H1 (cell line): ENCODE measurements around the gene CDK13. TPM values are rescaled to one million over a fixed set of nuclear protein-coding genes. Genes with fewer than 3 reads are reported as not detected.

Experiments
- BACH1 ChIP-seq: IDR thresholded peaks from 2 replicates; pipeline ENCODE4 v1.6.1; 2012; ENCODE audit warnings: low read length, improper control_type of control experiment
- CHD2 ChIP-seq: IDR thresholded peaks from 2 replicates; pipeline ENCODE4 v1.6.1; 2012; ENCODE audit warnings: low read length, improper control_type of control experiment
- GABPA ChIP-seq: IDR thresholded peaks from 2 replicates; pipeline ENCODE4 v1.6.1; 2011; ENCODE audit warnings: mild to moderate bottlenecking, low read length, moderate library complexity, borderline replicate concordance; ENCODE audit not compliant: insufficient read depth
- RNF2 ChIP-seq: fragments of 200-900, 300-1000 bp; sonication (generic); IDR thresholded peaks from 2 replicates; pipeline ENCODE4 v1.7.1; 2016; ENCODE audit warnings: borderline replicate concordance, low read depth, mild to moderate bottlenecking, antibody characterized with exemption, low read length; ENCODE audit not compliant: poor library complexity, severe bottlenecking; ENCODE audit errors: missing control alignments
- SAP30 ChIP-seq: fragments of 300-600 bp; sonication (generic); IDR thresholded peaks from 2 replicates; pipeline ENCODE4 v1.7.1; 2012; ENCODE audit warnings: low read length, moderate library complexity, mild to moderate bottlenecking, inconsistent platforms; ENCODE audit not compliant: insufficient read depth, insufficient replicate concordance
- polyA plus RNA-seq, 7 experiments: library from polyadenylated mRNA; depleted of rRNA in 3 of 7; stranded (reverse) in 5 of 7; unstranded in 2 of 7; fragments of >200 nt in 5 of 7; fragments of 200-250 nt in 2 of 7; gene quantifications; 1 replicate in 5 of 7; 2 replicates in 1 of 7; 4 replicates in 1 of 7; pipeline versions ENCODE4 v1.2.1 to v1.2.3, GENCODE V29; 2011 to 2013; ENCODE audit warnings: missing spikeins in 2 of 7, mixed read lengths in 2 of 7
- total RNA-seq: library from RNA; stranded (reverse); fragmentation: NEBNext Ultra II Directional; extraction: Animal tissue kit (Norgen Biotek cat#: 25700); gene quantifications from 2 replicates; pipeline ENCODE4 v1.2.1, GENCODE V29; 2021
- TF ChIP-seq, protein P1 (sequence below): fragments of 300-600 bp; sonication (generic); IDR thresholded peaks from 2 replicates; pipeline ENCODE4 v1.7.1; 2012; ENCODE audit warnings: low read length, moderate library complexity, mild to moderate bottlenecking, inconsistent platforms; ENCODE audit not compliant: insufficient replicate concordance
- TF ChIP-seq, protein P2 (sequence below): IDR thresholded peaks from 2 replicates; pipeline ENCODE4 v1.6.1; 2012; ENCODE audit warnings: inconsistent platforms

The CDK13 gene
- total and polyA plus RNA-seq, 2 of the 8 experiments (the other 6 are each of a cell fraction or from before 2014, with no cell fraction given) = 22.6 to 49.5 TPM

DNA sequence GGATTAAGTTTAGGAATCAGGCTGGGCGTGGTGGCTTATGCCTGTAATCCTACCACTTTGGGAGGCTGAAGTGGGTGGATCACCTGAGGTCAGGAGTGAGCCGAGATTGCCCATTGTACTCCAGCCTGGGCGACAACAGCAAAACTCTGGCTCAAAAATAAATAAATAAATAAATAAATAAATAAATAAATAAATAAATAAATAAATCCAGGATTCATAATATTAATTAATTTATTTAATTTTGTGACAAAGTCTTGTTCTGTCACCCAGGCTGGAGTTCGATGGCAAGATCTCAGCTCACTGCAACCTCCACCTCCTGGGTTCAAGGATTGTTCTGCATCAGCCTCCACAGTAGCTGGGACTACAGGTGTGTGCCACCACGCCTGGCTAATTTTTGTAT lies 188.9 kb downstream of the CDK13 start (continued):
- TF ChIP-seq, protein P1, sequence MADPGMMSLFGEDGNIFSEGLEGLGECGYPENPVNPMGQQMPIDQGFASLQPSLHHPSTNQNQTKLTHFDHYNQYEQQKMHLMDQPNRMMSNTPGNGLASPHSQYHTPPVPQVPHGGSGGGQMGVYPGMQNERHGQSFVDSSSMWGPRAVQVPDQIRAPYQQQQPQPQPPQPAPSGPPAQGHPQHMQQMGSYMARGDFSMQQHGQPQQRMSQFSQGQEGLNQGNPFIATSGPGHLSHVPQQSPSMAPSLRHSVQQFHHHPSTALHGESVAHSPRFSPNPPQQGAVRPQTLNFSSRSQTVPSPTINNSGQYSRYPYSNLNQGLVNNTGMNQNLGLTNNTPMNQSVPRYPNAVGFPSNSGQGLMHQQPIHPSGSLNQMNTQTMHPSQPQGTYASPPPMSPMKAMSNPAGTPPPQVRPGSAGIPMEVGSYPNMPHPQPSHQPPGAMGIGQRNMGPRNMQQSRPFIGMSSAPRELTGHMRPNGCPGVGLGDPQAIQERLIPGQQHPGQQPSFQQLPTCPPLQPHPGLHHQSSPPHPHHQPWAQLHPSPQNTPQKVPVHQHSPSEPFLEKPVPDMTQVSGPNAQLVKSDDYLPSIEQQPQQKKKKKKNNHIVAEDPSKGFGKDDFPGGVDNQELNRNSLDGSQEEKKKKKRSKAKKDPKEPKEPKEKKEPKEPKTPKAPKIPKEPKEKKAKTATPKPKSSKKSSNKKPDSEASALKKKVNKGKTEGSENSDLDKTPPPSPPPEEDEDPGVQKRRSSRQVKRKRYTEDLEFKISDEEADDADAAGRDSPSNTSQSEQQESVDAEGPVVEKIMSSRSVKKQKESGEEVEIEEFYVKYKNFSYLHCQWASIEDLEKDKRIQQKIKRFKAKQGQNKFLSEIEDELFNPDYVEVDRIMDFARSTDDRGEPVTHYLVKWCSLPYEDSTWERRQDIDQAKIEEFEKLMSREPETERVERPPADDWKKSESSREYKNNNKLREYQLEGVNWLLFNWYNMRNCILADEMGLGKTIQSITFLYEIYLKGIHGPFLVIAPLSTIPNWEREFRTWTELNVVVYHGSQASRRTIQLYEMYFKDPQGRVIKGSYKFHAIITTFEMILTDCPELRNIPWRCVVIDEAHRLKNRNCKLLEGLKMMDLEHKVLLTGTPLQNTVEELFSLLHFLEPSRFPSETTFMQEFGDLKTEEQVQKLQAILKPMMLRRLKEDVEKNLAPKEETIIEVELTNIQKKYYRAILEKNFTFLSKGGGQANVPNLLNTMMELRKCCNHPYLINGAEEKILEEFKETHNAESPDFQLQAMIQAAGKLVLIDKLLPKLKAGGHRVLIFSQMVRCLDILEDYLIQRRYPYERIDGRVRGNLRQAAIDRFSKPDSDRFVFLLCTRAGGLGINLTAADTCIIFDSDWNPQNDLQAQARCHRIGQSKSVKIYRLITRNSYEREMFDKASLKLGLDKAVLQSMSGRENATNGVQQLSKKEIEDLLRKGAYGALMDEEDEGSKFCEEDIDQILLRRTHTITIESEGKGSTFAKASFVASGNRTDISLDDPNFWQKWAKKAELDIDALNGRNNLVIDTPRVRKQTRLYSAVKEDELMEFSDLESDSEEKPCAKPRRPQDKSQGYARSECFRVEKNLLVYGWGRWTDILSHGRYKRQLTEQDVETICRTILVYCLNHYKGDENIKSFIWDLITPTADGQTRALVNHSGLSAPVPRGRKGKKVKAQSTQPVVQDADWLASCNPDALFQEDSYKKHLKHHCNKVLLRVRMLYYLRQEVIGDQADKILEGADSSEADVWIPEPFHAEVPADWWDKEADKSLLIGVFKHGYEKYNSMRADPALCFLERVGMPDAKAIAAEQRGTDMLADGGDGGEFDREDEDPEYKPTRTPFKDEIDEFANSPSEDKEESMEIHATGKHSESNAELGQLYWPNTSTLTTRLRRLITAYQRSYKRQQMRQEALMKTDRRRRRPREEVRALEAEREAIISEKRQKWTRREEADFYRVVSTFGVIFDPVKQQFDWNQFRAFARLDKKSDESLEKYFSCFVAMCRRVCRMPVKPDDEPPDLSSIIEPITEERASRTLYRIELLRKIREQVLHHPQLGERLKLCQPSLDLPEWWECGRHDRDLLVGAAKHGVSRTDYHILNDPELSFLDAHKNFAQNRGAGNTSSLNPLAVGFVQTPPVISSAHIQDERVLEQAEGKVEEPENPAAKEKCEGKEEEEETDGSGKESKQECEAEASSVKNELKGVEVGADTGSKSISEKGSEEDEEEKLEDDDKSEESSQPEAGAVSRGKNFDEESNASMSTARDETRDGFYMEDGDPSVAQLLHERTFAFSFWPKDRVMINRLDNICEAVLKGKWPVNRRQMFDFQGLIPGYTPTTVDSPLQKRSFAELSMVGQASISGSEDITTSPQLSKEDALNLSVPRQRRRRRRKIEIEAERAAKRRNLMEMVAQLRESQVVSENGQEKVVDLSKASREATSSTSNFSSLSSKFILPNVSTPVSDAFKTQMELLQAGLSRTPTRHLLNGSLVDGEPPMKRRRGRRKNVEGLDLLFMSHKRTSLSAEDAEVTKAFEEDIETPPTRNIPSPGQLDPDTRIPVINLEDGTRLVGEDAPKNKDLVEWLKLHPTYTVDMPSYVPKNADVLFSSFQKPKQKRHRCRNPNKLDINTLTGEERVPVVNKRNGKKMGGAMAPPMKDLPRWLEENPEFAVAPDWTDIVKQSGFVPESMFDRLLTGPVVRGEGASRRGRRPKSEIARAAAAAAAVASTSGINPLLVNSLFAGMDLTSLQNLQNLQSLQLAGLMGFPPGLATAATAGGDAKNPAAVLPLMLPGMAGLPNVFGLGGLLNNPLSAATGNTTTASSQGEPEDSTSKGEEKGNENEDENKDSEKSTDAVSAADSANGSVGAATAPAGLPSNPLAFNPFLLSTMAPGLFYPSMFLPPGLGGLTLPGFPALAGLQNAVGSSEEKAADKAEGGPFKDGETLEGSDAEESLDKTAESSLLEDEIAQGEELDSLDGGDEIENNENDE = no peak
- TF ChIP-seq, protein P2, sequence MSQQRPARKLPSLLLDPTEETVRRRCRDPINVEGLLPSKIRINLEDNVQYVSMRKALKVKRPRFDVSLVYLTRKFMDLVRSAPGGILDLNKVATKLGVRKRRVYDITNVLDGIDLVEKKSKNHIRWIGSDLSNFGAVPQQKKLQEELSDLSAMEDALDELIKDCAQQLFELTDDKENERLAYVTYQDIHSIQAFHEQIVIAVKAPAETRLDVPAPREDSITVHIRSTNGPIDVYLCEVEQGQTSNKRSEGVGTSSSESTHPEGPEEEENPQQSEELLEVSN = no peak
- no peak for TF ChIP-seq BACH1
- TF ChIP-seq GABPA = no peak
- no peak for TF ChIP-seq SAP30
- no peak for TF ChIP-seq RNF2
- no peak for TF ChIP-seq CHD2
